Right lung (tissue), 5 donors: ENCODE data around the gene TSNAXIP1. TPM values are rescaled to one million over a fixed set of nuclear protein-coding genes. Genes with fewer than 3 reads are reported as not detected.
"Not testable (repeated sequence)": the region's sequence is repeated elsewhere in the genome, so short reads cannot be mapped to it uniquely, and the experiment has no call there.

ENCODE experiments used
- DNase-seq, 2 donors: peaks; one replicate each; pipeline ENCODE4 v3.0.0-alpha.2; 2013
- polyA plus RNA-seq, 5 donors: library from polyadenylated mRNA; unstranded; fragments of 120-200 nt; gene quantifications; one replicate each; pipeline versions ENCODE4 v1.2.1 to v1.2.3, GENCODE V29; 2013; ENCODE audit warnings: inconsistent platforms in 1 of 5, low replicate concordance in 1 of 5; ENCODE audit not compliant: insufficient read length in 5 of 5, insufficient read depth in 1 of 5

The TSNAXIP1 gene
- polyA plus RNA-seq, 5 donors = 4.8 to 7.4 (median 6.6) TPM

DNA sequence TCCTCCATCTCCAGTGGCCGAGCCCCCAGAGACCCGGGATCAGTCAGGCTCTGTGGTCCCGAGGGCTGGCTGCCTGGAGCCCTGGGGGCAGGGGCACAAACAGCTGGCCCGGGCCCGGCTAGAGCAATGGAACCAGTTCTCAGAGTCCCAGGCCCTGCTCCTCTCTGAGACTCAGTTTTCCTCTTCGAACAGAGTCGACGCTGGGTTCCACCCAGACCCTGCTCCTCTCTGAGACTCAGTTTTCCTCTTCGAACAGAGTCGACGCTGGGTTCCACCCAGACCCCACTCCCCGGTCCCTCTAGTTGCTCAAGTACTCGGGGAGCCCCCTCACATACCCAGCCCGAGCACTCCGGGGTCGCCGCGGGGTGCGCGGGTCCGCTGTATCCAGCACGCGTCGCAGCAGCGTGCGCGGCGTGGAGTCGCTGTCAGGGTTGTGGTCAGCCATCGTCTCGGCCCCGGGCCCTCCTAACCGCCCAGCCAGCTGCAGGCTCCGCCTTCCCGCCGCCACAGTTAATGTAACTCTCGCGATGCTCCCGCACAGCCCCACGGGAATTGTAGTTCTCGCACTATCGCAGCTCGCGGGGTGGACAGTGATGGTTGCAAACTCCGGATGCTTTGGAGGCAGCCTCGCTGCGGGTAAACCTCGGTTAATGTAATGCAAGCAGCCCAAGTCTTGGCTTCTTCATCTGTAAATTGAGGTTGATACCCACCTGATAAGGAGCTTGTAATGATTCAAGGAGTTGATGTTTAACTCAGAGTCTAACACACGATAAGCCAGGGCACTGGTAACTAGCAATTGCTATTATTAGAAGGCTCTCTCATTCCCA, 26.9 kb downstream of the TSNAXIP1 start:
- peak; percentile 87 to 88 for DNase-seq

DNA sequence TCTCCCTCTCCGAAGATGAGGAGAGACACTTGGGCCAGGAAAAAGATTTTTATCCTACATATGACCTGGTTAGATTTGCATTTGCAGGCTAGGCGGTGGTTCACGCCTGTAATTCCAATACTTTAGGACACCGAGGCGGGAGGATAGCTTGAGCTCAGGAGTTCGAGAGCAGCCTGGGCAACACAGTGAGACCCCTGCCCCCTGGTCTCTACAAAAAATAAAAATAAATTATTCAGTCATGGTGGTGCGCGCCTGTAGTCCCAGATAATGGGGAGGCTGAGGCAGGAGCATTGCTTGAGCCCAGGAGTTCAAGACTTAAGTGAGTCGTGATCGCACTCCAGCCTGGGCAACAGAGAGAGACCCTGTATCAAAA, 27.5 kb downstream of the TSNAXIP1 start:
- DNase-seq = no peak

DNA sequence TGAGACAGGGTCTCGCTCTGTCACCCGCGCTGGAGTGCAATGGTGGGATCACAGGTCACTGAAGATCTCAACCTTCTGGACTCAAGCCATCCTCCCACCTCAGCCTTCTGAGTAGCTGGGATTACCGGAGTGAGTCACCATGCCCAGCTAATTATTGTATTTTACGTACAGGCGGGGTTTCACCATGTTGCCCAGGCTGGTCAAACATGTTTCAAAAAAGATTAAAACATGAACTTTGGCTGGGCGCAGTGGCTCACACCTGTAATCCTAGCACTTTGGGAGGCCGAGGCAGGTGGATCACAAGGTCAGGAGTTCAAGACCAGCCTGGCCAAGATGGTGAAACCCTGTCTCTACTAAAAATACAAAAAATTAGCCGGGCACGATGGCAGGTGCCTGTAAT, 30.5 kb downstream of the TSNAXIP1 start:
- not testable (repeated sequence) for DNase-seq

DNA sequence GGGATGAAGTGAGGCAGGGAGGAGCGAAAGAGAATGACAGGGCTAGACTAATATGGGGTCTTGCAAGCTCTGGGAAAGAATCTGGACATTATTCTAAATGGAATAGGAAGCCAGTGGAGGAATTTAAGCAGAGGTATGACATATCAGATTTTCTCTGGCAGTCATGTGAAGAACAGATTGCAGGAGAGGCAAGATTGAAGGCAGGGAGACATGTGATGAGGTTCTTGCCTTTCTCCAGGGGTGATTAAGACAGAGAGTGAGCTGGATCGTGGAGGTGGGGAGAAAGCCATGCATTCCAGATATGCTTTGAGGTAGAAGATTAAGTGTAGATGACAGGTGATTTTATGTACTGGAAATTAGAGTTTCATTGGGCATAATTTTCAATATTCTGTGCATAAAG, 31.1 kb downstream of the TSNAXIP1 start:
- no peak for DNase-seq

DNA sequence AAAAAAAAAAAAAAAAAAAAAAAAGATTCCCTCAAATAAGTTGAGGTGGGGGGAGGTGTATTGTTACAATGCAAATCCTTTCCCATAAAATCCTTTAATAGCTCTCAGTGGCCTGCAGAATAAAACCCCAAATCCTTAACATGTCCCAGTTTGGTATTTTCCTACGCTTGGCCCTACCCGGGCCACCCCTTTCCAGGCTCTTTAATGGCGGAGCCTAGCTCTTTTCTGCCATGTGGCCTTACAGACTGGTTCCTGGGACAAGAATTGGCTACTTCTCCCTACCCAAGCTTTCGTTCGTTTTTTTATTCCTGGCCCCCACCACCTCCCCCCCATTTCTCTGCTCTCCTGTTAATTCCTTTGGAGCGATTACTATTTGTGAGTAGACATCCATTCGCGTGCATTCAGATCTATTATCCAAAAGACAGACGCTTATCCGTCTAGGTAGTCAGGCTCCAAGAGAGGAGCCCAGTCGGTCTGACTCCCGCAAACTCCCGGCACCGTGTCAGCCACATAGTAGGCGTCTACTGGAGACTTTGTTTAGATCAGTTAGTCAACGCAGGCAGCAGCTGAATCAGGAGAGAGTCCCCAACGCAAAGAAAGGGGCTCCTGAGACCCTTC, 34.6 kb downstream of the TSNAXIP1 start:
- no peak for DNase-seq

DNA sequence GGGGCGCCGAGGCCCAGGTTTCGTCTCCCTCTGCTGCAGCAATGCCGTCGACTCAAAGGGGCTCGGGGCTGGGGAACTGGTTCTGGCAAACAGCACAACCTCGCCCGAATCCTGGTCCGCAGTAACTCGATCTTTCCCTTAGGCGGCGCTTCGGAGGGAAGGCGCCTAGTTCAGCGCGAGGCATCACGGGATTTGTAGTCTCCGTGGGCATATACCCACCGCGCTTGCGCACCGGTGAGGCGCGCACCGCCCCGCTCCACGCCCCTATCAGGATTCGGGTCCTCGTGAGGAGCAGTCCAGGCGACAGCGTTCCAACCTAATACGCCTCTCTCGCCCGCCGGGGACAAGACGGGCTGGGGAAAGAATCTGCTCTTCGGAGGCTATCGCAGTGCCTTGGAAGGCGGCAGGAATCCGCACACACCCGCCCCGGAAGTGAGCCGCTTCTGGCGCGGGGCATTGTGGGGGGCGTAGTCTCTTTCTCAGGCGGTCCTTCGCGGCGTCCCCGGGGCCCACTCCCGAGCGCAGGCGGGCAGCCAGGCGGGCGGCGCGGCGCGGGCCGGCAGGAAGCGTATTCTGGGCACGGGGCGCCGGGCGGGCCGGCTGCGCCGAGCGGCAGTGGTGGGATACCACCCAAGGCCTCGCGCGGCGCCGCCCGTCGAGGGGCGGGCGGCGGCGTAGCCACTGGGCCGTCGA, 35.3 kb downstream of the TSNAXIP1 start, which contains the start of gene THAP11:
Gene THAP11, plus strand, starts transcription at position 505 of the 693 bp plus-strand sequence. CDS start 235 bp downstream, outside the sequence.
- peak; percentile 96 to 97 for DNase-seq

DNA sequence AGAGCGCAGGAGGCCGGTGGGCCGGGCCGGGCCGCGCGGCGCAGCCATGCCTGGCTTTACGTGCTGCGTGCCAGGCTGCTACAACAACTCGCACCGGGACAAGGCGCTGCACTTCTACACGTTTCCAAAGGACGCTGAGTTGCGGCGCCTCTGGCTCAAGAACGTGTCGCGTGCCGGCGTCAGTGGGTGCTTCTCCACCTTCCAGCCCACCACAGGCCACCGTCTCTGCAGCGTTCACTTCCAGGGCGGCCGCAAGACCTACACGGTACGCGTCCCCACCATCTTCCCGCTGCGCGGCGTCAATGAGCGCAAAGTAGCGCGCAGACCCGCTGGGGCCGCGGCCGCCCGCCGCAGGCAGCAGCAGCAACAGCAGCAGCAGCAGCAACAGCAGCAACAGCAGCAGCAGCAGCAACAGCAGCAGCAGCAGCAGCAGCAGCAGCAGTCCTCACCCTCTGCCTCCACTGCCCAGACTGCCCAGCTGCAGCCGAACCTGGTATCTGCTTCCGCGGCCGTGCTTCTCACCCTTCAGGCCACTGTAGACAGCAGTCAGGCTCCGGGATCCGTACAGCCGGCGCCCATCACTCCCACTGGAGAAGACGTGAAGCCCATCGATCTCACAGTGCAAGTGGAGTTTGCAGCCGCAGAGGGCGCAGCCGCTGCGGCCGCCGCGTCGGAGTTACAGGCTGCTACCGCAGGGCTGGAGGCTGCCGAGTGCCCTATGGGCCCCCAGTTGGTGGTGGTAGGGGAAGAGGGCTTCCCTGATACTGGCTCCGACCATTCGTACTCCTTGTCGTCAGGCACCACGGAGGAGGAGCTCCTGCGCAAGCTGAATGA, 36.0 kb downstream of the TSNAXIP1 start:
- DNase-seq = peak in 1 of 2 donors; percentile 52

DNA sequence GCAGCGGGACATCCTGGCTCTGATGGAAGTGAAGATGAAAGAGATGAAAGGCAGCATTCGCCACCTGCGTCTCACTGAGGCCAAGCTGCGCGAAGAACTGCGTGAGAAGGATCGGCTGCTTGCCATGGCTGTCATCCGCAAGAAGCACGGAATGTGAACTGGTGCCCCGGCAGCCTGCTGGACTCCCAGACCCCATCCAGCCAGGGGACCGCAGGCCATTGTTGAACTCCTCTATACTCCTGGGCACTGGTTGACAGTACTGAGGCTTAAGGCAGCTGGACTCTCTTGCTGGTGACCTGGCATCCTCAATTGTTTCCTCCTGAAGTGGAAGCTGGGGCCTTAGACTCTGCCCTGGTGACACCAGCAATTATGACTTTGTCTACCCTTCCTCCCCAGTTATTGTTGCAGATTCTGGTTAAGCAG, 36.7 kb downstream of the TSNAXIP1 start:
- DNase-seq = no peak

DNA sequence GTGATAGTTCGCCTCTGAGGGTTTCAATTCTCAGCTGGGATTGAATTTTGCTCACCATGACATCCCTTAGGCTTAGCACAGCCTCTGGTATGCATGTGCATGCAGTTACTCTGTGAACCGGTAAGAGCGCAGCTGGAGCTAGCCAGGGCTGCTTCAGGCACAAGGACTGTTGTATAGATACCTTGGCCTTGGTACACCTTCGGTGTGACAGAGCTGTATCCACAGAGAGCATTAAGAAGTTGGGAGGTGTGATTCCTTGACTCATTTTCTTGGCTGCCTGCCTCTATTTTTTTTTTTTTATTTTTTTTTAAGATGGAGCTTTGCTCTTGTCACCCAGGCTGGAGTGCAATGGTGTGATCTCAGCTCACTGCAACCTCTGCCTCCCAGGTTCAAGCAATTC, 37.8 kb downstream of the TSNAXIP1 start:
- DNase-seq = no peak

DNA sequence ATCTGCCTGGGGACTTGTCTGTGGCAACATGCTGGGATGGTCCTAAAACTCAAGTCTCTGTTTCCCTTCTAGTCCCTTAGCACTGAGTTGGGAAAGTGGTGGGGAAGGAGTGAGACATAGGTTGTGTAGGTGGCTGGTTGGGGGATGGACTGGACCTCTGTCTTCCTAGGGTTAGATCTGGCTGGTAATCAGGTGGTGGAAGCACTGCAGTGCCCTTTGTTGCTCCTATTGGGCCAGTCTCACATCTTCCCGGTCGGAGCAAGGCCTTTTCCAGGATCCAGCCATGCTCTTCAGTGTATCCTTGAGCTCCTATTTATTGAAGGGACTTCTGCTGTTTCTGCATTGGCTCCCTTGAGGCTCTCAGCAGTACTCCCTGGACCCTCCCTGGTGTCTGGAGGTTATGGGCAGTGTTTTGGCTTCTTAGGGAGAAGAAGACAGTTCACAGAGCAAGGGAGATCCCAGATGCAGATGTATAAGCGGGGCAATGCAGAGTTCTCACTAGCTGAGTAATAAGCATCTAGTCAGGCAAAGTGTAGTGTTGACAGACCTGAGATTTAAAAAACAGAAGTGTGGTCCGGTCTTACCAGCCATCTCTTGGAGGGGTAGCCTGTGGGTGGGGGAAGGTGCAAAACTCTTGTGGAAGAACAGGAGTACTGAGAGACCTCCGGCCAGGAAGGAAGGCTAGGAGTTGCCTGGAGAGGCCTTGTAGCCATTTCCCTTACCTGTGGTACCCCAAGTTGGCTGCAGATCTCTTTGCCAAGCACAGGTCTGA, 38.8 kb downstream of the TSNAXIP1 start:
- no peak for DNase-seq

DNA sequence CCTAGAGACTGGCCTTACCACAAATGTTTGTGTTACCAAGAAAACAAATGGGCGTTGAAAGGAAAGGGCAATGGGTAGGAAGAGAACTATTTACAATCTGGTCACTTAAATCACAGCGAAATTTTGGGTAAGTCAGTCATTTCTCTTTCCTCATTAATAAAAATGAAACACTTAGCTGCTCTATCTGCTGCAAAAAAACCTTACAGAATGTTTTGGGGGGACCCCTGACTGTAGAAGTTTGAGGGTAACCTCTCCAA, 39.3 kb downstream of the TSNAXIP1 start:
- no peak for DNase-seq

DNA sequence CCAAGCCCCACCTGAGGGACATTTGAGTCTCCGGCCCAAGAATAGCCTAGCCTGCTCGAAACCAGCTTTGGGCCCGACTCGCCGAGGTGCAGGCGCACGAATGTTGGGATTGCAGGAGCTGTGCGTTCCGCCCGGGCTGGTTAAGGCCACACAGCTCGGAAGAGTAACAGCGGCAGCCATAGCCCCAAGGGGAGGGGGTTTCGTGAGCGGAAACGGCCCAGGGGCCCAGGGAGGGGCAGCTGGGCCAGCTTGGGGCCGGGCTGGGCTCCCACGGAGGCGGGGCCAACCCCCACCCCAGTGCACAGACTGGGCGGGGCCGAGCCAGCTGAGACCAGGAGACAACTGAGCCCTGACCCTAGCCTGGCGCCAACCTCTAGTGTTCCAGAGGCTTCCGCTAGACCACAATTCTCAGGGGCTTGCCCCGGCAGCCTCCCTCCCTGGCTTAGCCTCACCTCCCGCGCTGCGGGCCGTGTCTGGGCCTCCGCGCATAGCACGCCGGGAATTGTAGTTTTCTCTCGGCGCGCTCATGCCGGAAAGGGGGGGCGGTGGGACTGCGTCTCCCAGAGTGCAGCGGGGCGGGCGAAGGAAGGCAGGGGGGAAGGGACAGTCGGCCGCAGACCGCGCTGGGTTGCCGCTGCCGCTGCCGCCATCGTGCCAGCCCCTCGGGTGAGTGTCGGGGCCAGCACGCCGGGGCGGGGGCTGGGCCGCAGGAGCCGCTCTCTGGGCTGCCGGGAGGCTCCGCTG, 39.8 kb downstream of the TSNAXIP1 start, which contains the start of gene NUTF2:
Gene NUTF2, plus strand, starts transcription at position 614 of the 744 bp plus-strand sequence. CDS start 18,198 bp downstream, outside the sequence.
- peak; percentile 97 to 98 for DNase-seq

DNA sequence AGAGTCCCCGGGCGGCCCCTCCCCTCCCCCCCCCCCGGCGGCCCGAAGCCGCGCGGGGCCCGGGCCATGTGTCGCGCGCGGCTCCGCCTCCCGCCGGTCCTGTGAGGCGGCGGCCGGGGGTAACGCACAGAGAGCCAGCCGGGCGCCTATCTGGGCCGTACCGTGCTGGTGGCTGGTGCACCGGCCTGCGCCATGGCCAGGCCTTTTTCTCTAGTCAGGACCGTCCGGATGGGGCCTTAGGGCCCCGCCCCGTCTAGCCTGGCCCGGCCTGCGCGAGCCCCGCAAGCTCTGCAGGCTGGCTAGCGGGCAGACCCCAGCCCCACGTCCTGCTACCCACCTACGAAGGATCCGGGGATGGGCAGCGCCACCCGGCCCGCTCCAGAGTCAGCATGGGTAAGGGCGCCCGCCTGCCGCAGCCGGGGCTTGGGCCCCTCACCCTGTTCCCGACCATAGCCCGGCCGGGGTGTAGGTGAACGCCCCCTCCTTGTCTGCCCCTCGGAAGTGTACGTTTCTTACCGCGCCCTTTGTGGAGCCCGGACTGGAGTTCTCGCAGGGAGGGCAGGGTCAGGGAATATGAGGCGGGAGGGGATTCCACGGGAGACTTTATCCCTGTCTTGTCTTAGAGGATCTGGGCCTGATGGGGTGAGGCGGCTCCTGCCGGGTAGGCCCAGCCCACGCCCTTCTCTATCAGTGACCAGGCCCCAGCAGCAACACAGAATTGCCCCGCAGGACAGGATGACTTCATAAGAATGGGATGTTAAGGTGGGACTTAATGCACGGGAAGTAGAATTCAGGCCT, 40.6 kb downstream of the TSNAXIP1 start, which contains the start of gene CENPT:
Gene CENPT, minus strand, starts transcription at position 630 of the 798 bp plus-strand sequence. CDS start 13,834 bp downstream, outside the sequence.
- DNase-seq = peak in 1 of 2 donors; percentile 16

DNA sequence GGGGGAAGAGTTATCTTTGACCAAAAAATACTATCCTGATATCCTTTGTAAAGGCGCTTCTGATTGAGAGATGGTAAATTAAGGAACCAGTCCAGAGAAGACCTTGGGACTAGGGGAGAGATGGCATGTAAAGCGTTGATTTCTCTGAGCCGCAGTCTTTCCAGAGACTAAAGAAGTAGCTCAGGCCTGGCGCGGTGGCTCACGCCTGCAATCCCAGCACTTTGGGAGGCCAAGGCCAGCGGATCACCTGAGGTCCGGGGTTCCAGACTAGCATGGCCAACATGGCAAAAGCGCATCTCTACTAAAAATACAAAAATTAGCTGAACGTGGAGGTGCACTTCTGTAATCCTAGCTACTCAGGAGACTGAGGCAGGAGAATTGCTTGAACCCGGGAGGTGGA, 41.4 kb downstream of the TSNAXIP1 start:
- DNase-seq = no peak

DNA sequence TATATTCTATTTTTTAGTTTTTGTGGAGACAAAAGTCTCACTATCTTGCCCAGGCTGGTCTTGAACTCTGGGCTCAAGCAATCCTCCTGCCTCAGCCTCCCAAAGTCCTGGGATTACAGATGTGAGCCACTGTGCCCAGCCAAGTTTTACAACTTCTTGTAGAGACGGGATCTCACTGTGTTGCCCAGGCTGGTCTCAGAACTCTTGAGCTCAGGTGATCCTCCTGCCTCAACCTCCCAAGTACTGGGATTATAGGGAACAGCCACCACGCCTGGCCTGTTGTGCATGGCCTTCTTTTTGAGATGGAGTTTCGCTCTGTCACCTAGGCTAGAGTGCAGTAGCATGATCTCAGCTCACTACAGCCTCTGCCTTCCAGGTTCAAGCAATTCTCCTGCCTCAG, 47.0 kb downstream of the TSNAXIP1 start:
- no peak for DNase-seq

DNA sequence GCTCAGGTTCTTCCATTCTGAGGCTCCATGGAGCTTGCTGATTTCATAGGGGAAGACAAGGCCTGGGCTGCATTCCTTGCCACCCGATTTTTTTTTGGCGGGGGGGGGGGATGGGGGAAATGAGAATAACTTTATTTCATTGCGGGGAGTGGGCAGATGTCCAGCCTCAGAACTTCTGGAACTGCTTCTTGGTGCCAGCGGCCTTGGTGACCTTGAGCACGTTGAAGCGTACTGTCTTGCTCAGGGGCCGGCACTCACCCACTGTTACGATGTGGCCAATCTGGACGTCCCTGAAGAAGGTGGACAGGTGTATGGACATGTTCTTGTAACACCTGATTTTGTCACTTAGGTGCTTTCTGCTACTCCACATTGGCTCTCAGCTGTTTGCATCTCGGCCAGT, 49.1 kb downstream of the TSNAXIP1 start:
- DNase-seq = no peak

DNA sequence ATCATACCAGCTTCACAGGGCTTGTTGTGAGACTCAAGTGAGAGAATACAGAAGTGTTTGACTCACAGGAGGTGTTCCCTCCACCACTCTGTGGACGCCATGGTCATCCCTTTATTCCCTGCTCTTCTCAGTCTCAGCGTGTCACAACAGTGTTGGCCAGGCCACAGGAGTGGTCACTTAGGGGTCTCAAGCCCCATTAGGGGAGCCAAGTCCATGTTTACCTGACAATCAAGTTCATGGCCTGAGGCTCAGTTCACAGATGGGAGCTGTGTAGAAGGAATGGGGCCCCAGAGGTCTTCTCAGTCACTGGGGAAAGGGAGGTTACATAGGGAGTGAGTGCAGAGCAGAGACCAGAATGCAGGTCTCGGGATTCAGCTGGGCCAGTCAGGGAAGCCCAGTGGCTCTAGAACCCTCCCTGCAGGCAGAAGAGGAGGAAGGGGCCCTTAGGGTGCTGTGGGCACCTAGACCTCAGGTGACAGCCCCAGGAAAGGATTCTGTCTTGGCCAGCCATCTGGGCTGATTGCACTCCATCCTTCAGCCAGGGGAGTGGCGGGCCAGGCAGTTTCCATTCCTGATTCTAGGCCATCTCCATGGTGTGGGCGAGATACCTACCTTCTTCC, 50.3 kb downstream of the TSNAXIP1 start:
- no peak for DNase-seq

DNA sequence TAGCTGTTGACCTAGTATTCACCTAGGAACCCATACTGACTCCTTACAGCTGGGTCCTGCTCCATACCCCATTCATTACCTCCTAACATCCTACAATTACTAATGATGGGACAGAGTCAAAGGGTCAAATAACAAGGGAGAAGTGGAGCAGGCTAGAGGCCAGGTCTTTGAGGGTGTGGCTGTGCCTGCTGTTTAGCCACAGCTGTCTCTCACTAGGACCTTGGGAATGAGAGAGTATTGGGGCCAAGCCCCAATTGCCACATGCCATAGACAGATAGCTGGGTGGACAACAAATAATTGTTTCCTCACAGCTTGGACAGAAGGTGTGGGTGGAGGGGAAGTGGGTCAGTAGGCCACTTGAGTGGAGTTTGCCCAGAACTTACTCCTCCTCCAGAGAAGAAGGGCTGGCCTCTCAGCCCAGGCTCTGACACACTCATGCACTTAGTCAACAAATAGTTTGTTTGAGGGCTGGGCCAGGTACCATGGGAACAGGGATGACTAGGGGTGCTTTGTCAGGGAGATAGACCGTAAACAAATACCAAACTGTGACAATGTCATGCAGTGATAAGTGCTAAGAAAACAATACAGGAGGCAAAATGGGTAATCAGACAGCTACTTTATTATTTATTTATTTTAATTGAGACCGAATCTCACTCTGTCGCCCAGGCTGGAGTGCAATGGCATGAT, 51.0 kb downstream of the TSNAXIP1 start:
- peak in 1 of 2 donors; percentile 38 for DNase-seq
